Measurements from ENCODE around the gene PROCA1.

PROCA1 gene

GRCh38 chr17:28698253-28698941 lies 13.3 kb downstream of the PROCA1 start:
- DNase-seq (ENCODE audit: low read depth) = no peak
- no peak for TF ChIP-seq CTCF (IDR thresholded peaks at IDR 0.05; ENCODE audit: insufficient read depth, low read depth, low read length, missing control alignments)
- no peak overlapping the region for H3K4me3 ChIP-seq (ENCODE audit: low read length)

- TF ChIP-seq CTCF (IDR thresholded peaks at IDR 0.05; ENCODE audit: insufficient read depth, low read depth, low read length, missing control alignments) = no peak
- no peak for DNase-seq (ENCODE audit: low read depth)
These were observed 17.8 kb downstream of the PROCA1 start for GRCh38 chr17:28693869-28694268.

GRCh38 chr17:28689011-28689410 lies 22.7 kb downstream of the PROCA1 start:
- TF ChIP-seq CTCF (IDR thresholded peaks at IDR 0.05; ENCODE audit: insufficient read depth, low read depth, low read length, missing control alignments) = no peak
- H3K4me3 ChIP-seq (ENCODE audit: low read length) = no peak overlapping the region

More at GRCh38 chr17:28693869-28694268, 17.8 kb downstream of the PROCA1 start:
- no peak overlapping the region for H3K4me3 ChIP-seq (ENCODE audit: low read length)

GRCh38 chr17:28688481-28688880 lies 23.2 kb downstream of the PROCA1 start:
- no peak for TF ChIP-seq CTCF (IDR thresholded peaks at IDR 0.05; ENCODE audit: insufficient read depth, low read depth, low read length, missing control alignments)
- no peak overlapping the region for H3K4me3 ChIP-seq (ENCODE audit: low read length)
- no peak for DNase-seq (ENCODE audit: low read depth)

More at GRCh38 chr17:28689011-28689410, 22.7 kb downstream of the PROCA1 start:
- no peak for DNase-seq (ENCODE audit: low read depth)

GRCh38 chr17:28686296-28686695 lies 25.4 kb downstream of the PROCA1 start:
- H3K4me3 ChIP-seq (ENCODE audit: low read length) = no peak overlapping the region
- no peak for TF ChIP-seq CTCF (IDR thresholded peaks at IDR 0.05; ENCODE audit: insufficient read depth, low read depth, low read length, missing control alignments)
- no peak for DNase-seq (ENCODE audit: low read depth)

- no peak overlapping the region for H3K4me3 ChIP-seq (ENCODE audit: low read length)
- DNase-seq (ENCODE audit: low read depth) = no peak
- no peak for TF ChIP-seq CTCF (IDR thresholded peaks at IDR 0.05; ENCODE audit: insufficient read depth, low read depth, low read length, missing control alignments)
These were observed 26.3 kb downstream of the PROCA1 start for GRCh38 chr17:28685366-28685765.

GRCh38 chr17:28684963-28685362 lies 26.7 kb downstream of the PROCA1 start:
- no peak overlapping the region for H3K4me3 ChIP-seq (ENCODE audit: low read length)
- no peak for DNase-seq (ENCODE audit: low read depth)
- peak; percentile 34 for TF ChIP-seq CTCF (IDR thresholded peaks at IDR 0.05; ENCODE audit: insufficient read depth, low read depth, low read length, missing control alignments)
